Gastroesophageal sphincter (tissue), 3 donors: ENCODE results near the gene KCNC4.

Source experiments
- CTCF ChIP-seq, 4 experiments: fragments of 200-600 bp in 2 of 4; fragments of 450-650 bp in 2 of 4; sonication (generic) in 1 of 4; IDR thresholded peaks; one replicate each; pipeline ENCODE4 v1.5.1; 2017 to 2019; ENCODE audit warnings: antibody characterized with exemption in 4 of 4, mild to moderate bottlenecking in 2 of 4, moderate library complexity in 2 of 4
- EP300 ChIP-seq: sonication (generic); formaldehyde crosslinking; IDR thresholded peaks from one replicate; pipeline ENCODE4 v1.6.1; 2017; ENCODE audit warnings: antibody characterized with exemption, mild to moderate bottlenecking
- POLR2A ChIP-seq, 2 donors: fragments of 450-650 bp; IDR thresholded peaks; one replicate each; pipeline ENCODE4 v1.6.1; 2017; ENCODE audit warnings: antibody characterized with exemption in 2 of 2, mild to moderate bottlenecking in 2 of 2, moderate library complexity in 1 of 2
- POLR2AphosphoS5 ChIP-seq: sonication (generic); formaldehyde crosslinking; IDR thresholded peaks from one replicate; pipeline ENCODE4 v1.6.1; 2017; ENCODE audit warnings: antibody characterized with exemption

GRCh38 chr1:110216844-110217444 lies 6.8 kb downstream of the KCNC4 start:
- TF ChIP-seq POLR2A (IDR thresholded peaks at IDR 0.05) (no peak), CTCF (IDR thresholded peaks at IDR 0.05) (no peak), EP300 (no peak), POLR2AphosphoS5 (no peak)
